ENCODE results near the gene UGGT1.

GRCh38 chr2:128137094-128137616 lies 46.2 kb downstream of the UGGT1 start:
- TF ChIP-seq CTCF (IDR thresholded peaks at IDR 0.05; ENCODE audit: low read depth, low read length, poor library complexity, severe bottlenecking) (no peak), EZH2phosphoT487 (IDR thresholded peaks at IDR 0.05; ENCODE audit: borderline replicate concordance, low read length) (no peak)

Data from DOHH2 (cell line).